ENCODE results near the gene NDUFA7.
"Not testable (repeated sequence)": the region's sequence is repeated elsewhere in the genome, so short reads cannot be mapped to it uniquely, and the experiment has no call there.

The NDUFA7 gene

DNA sequence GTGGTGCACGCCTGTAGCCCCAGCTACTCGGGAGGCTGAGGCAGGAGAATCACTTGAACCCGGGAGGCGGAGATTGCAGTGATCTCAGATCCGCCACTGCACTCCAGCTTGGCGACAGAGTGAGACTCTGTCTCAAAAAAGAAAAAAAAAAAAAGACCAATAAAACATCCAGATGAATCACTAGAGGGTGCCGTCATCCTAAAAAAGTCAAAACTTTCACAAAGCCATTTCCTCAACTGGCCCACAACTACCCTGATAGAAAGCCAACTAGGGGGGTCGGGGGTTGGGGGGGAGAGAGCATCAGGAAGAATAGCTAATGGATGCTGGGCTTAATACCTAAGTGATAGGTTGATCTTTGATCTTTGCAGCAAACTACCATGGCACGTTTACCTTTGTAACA lies 2.3 kb downstream of the NDUFA7 start:
- not testable (repeated sequence) for DNase-seq

DNA sequence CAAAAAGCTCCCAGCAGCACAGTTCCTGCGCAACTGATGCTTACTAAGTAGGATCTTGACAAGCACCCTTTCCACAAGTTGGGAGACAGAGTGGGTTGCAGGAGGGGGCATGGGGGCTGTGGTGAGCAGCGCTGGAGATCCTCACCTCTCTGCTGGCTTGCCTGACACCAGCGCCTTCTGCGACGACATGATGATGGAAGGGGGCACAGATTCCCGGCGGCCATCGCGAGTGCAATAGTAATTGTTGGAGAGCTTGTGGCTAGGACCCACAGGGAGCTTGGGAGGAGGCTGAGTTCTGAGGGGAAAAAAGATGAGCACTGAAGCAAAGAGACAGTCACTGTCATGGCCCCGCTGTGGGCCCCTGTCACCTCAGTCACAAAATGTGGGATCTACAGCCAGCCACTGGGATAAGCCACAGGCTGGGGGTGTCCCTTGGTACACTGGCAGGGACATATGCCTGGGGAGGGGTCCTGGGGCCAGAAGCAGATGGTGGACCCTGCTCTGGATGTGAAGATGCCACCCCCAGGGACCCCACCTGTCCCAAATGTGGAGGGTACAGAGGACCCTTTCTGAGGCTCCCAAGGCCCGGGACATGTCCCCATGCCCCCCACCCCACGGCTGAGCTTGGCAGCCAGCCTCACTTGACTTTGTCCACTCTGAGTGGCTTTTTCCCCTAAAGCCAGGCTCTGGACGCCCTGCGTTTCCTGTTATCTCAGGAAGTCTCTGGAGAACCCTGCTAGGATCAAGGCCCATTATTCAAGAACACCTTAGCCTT lies 4.6 kb downstream of the NDUFA7 start:
- no peak for DNase-seq

DNA sequence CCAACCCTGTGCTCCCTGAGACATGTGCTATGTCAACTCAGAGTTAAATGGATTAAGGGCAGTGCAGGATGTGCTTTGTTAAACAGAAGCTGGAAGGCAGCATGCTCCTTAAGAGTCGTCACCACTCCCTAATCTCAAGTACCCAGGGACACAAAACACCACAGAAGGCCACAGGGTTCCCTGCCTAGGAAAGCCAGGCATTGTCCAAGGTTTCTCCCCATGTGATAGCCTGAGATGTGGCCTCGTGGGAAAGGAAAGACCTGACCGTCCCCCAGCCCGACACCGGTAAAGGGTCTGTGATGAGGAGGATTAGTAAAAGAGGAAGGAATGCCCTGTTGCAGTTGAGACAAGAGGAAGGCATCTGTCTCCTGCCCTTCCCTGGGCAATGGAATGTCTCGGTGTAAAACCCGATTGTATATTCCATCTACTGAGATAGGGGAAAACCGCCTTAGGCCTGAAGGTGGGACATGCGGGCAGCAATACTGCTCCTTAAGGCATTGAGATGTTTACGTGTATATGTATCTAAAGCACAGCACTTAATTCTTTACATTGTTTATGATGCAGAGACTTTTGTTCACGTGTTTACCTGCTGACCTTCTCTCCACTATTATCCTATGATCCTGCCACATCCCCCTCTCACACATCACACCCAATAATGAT lies 6.1 kb downstream of the NDUFA7 start:
- DNase-seq = not testable (repeated sequence)

DNA sequence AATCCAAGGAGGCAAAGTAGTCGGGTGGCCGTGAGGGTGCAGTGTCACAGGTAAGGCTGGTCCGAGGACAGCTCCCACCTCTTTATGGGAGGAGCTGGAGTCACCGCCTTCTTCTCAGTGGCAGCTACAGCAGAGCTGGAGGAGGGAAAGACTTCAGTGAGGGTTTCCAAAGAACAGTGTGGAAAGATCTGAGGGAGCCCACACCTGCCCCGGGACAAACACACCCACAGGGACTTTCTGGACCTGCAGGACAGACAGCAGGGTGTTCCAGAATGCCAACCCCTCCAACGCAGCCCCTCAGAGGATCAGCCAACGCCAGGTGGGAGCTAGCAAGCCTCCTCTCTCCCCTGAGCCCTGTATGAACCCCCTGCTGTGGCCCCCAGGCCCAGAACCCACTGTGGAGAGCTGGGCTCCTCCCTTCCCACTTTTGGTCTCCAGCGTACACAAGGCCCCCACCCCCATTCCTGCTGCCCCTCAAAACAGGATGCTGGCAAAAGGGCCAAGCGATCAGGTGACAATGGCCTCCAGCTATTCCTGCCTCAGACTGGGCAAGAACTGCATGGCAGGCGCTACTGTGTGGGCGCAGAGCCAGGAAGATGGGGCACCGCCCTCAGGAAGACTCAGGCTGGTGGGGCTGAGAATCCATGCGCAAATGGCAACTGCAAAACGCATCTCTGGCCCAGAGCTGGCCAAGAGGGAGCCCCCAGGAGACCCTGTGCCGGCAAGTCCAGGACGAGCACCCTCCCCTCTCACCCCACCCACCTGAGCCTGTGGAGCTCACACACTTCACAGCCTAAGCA lies 9.5 kb downstream of the NDUFA7 start:
- no peak for DNase-seq

DNA sequence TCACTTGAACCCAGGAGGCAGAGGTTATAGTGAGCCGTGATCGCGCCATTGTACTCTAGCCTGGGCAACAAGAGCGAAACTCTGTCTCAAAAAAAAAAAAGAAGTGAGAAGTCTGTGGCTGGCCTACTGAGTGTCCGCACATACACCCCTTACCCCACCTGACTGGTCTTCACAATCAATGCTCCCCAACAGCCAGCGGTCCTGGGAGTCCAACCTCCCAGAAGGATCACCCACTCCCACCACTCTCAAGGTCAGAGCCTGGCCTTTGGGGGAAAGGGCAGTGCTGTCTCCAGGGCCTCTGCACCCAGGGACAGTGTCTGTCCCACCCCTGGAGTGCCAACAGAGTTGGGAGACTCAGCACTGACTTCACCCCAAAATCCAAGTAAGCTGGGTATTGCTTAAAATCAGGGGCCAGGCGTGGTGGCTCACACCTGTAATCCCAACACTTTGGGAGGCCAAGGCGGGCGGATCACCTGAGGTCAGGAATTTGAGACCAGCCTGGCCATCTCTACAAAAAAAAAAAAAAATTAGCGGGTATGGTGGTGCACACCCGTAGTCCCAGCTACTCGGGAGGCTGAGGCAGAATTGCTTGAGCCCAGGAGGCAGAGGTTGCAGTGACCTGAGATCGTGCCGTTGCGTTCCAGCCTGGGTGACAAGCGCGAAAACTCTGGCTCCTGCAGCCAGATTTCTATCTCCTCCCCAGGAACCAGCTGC lies 10.7 kb downstream of the NDUFA7 start:
- no peak for DNase-seq

DNA sequence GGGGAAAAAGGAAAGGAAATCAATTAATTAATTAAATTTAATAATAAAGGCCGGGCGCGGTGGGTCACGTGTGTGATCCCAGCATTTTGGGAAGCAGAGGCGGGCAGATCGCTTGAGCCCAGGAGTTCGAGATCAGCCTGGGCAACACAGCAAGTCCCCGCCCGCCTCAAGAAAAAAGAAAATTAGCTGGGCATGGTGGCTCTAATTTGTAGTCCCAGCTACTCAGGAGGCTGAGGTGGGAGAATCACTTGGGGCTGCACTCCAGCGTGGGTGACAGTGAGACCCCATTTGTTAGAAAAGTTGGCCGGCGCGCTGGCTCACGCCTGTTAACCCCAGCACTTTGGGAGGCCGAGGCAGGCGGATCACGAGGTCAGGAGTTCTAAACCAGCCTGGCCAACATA lies 12.3 kb downstream of the NDUFA7 start:
- no peak for DNase-seq

DNA sequence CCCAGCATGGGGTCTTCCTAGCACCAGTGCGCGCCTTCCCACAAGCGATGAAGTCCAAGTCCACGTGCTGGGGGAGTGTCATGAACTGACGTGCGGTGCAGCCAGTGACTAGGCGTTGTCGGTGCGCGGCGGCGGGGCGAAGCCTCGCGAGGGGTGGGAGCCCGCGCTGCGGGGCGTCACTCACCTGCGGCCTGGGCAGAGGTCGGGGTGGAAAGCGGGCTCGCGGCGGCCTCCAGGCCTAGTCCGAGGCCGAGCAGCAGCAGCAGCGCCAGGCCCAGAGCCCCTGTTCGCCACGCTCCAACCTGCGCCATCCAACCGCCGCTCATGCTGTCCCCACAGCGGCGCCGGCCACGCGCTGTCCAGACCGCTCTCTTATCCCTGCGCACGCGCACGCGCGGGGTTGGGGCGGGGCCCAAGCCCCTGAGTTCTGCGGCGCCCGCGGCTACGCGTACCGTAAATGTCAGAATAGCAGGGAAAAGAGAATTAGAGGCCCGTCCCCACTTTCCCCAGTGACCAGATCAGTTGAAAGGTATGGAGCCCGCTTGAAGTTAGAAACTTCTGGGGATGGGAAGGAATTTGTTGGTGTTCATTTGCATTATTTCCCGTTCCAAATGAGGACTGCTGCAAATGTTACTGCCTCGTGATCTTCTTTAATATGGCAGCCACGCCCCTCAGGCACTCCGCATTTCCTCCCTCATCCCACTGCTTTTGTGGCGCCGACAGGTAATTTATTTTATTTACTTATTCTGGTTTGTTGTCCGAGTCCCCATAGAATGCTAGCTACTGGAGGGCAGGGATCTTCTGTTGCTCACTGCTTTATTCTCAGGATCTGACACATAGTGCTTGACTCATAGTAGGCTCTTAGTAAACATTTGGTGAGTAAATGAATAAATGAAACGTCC lies 13.0 kb downstream of the NDUFA7 start, which contains the start of gene CD320:
CD320 (minus strand) TSS at position 394 of the 902 bp plus-strand sequence; CDS start at position 326, 68 bp downstream.
- peak; percentile 70 for DNase-seq

DNA sequence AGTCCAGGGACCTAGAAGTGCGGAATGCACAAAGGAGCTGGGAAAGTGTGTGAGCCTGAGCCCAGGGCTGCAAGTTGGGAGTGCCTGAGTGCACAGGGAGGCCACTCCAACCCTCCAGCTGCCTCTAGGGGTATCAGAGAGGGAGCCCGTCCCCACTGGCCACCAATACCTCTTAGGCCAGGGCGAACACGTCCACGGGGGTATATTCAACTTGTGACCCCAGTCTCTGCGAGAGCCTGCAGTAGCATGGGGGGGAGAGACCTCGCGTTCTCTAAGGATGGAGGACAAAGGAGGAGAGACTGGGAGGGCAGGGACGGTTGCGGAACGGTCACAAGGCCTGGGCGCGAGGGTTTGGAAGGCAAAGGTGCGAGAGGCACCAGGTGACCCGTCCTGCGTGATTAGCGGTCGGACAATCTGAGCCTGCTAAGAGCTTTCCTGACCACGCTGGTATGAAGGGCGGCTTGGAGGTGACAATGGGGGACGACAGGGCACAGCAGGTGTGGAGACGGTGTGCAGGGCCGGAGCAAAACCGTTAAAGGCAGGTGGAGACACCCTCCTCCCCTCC lies 13.7 kb downstream of the NDUFA7 start:
- DNase-seq = no peak

DNA sequence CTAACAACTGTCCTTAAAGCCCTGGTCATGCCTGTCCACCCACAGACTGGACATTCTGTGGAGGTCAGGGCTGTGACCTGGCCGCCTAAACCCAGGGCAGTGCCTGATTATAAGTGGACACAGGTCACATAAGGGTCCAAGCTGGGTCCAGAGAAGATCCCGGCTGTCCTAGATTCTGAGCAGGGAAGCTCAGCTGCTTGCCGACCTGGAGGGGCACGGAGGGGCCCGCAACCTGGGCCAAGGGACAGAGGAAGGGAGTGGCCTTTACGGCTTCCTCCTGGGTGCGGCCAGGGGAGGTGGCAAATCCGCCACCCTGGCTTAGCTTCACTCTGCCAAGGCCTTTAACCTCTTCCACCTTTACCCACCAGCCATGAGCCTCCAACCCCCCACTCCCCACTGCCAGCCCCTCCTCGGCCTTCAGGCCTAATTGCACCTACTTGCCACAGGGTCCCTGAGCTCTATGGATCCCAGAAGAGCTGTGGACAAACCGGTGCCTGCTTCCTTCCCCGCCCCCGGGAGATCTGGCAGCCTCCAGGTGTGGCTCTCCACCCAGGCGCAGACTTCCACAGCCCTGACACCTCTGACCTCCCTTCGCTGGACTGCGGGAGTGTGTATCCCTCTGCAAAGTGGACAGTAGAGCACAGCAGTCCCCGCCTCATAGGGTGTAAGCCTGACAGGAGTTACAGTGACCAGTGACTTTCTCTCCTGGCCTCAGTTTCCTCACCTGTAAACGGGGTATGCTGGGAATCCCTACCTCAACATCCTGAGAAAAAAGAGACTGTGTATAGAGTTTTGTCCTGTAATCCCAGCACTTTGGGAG lies 14.7 kb downstream of the NDUFA7 start:
- no peak for DNase-seq

DNA sequence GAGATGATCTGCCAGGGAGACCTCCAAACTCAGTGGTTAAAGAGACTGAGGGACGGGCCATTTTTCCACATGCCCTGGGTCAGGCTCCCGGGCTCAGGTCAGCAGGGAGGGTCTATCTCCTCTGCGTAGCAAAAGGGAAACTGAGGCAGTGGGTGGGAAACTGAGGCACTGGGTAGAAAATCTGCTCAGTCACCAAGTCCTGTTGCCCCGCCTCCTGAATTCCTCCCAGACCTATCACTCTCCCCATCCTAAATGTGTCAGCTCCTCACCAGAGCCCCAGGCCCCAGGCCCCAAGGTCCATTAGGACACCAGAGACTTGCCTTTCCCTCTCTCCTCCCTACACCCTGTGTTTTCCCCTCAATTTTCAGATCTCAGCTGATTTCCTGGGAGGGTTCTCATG lies 15.4 kb downstream of the NDUFA7 start:
- no peak for DNase-seq

DNA sequence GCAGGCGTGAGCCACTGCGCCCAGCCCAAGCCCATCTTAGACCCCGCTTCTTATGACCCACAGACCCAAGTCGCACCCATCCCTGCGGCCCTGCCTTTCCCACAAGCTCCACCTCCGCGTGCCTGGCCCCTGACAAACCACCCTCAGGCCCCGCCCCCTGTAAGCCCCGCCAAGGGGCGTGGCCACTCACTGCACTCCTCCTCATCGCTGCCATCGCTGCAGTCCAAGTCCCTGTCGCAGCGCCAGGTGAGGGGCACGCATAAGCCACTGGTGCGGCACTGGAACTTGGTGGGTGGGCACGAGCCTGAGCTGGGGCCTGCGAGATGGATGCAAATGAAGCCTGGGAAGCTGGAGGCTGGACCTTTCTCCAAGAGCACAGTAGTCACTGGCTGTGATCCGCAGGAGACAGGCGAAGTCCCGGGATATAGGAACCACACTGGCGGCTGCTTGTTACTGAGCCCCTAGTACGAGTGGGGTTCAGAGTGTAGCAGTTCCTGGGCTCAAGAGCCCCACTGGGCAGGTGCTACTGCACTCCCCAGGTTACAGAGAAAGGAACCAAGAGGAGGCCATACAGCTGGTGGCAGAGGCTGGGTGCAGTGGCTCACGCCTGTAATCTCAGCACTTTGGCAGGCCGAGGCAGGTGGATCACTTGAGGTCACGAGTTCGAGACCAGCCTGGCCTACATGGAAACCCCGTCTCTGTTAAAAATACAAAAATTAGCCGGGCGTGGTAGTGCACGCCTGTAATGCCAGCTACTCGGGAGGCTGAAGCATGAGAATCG lies 16.1 kb downstream of the NDUFA7 start:
- DNase-seq = peak; percentile 2

DNA sequence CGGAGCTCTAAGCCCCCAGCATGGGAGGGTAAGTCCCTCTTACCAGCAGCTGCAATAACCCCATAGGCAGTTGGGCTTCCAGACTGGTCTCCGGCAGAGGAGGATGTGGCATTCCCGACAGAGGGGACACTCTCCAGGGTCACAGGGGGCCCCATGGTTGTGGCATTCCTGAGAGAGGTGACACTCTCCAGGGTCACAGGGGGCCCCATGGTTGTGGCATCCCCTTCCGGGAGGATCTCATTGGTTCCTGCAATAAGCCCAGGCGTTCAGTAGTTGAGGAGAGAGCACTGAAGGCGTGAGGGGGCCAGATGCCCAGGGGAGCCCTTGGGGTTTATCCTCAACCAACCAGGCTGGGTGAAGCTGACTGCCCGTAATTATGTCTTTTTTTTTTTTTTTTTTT lies 18.4 kb downstream of the NDUFA7 start:
- DNase-seq = no peak

DNA sequence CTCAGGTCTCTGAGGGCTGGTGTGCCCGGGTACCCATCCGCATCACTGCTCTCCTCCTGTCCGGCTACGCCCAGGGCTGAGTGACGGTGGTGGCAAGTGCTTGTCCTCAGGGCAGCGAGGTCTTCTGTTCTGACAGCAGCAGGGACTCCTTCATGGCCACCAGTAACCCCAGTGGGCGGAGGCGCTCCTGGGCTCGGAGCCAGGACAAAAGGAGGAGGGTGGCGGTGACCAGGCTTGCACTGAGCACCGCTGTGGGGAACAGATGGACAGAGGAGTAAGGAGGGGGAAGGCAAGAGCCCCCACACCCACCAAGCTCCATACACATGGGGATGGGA lies 18.9 kb downstream of the NDUFA7 start:
- DNase-seq = no peak

DNA sequence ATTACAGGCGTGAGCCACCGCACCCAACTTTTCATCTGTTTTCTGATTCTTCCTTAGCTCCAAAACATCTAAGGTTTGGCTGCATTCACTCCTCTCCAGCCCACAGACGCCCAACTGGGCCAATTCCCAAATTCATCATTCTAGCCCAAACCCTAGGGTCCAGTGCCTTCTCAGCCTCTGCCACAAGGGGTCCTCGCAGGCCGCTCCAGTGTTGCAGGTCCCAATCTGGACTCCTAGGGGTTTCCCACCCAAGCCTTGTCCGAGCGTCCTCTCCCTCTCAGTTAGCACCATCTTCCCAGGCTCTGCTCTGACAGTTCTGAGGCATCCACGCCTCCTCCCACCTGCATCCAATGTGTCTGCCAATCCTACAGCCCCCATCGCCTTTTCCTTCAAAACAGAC lies 29.8 kb downstream of the NDUFA7 start:
- not testable (repeated sequence) for DNase-seq

DNA sequence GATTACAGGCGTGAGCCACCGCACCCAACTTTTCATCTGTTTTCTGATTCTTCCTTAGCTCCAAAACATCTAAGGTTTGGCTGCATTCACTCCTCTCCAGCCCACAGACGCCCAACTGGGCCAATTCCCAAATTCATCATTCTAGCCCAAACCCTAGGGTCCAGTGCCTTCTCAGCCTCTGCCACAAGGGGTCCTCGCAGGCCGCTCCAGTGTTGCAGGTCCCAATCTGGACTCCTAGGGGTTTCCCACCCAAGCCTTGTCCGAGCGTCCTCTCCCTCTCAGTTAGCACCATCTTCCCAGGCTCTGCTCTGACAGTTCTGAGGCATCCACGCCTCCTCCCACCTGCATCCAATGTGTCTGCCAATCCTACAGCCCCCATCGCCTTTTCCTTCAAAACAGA lies 44.7 kb downstream of the NDUFA7 start:
- not testable (repeated sequence) for DNase-seq

DNA sequence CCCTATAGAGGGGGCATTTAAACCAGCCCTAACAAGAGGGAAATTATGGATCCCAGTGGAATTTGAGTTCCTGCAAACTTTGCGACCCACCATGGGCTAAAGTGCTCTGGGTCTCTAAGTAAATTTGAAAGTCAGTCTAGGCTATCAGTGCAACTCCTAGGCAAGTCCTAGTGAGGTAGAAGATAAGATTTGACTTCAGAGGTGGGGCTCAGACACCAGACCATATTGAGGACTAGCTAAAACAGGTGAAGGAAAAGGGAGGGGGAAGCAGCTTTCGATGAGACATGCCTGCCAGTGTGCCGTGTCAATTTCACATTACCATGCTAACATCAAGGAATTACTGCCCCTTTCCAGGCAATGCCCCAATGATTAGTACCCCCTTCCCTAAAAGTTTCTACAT lies 51.5 kb downstream of the NDUFA7 start:
- no peak for DNase-seq

DNA sequence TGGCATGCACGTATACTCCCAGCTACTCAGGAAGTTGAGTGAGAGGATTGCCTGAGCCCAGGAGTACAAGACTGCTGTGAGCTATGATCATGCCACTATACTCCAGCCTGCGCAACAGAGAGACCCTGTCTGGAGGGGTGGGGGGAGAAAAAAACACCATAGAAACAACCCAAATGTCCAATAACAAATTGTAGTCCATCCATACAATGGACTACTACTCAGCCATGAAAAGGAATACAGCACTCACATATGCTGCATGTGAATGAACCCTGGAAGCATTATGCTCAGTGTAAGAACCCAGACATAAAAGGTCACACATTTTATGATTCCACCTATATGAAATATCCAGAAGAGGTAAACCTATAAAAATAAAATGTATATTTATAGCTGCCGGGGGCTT lies 55.3 kb downstream of the NDUFA7 start:
- no peak for DNase-seq

DNA sequence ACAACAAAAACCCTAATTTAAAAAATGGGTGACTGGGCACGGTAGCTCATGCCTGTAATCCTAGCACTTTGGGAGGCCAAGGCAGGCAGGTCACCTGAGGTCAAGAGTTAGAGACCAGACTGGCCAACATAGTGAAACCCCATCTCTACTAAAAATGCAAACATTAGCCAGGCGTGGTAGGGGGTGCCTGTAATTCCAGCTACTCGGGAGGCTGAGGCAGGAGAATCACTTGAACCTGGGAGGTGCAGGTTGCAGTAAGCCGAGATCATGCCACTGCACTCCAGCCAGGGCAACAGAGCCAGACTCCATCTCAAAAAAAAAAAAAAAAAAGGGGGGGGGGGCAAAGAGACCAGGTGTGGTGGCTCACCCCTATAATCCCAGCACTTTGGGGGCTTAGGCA lies 56.9 kb downstream of the NDUFA7 start:
- DNase-seq = not testable (repeated sequence)

DNA sequence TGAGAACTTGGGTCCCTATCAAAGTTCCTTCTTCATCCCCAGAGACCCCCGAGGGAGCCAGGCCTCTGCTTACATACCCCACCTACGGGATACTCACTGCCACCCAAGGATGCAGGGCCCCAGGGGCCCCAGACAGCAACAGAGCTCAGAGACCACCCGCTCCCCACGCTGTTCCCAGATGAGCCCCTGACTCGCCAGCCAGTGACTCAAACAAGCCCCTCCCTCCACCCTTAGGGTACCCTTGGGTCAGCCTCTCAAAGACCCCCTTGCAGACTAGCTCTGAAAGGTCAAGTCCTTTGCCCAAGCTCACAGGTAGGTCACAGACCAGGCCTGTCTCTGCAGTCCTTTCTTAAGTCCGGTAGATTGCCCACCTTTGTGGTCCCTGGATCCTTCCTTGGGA lies 58.7 kb downstream of the NDUFA7 start:
- no peak for DNase-seq

DNA sequence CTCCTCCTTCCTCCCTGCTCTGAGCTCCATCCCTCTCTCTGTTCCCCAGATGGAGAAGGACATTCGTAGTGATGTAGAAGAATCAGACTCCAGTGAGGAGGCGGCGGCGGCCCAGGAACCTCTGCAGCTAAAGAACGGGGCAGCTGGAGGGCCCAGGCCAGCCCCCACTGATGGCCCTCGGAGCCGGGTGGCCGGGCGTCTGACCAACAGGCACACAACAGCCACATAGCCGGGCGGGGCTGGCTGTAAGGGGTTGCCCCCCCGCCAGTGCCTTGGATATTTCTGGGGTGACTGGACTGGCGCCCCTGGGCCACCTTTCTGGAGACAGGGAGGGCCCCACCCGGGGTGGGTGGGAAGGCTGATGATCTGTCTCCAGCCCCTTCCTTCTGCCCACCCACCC lies 59.3 kb downstream of the NDUFA7 start:
- no peak for DNase-seq

Data from effector CD8-positive, alpha-beta T cell (primary cell).